GM23338 (cell line): ENCODE data around the gene ICE1. TPM values are rescaled to one million over a fixed set of nuclear protein-coding genes. Genes with fewer than 3 reads are reported as not detected.

Experiments
- ATAC-seq: fragments of 200-7000 bp; cut with Tn5 transposase; 3 replicates; pipeline ENCODE4 v1.9.1; 2020
- DNase-seq: peaks from one replicate; pipeline ENCODE4 v3.0.0-alpha.2; 2015; ENCODE audit warnings: low spot score
- H2AFZ ChIP-seq: fragments of 200-600 bp; sonication (generic); 2 replicates; pipeline ENCODE4 v1.8.0; 2016; ENCODE audit warnings: antibody characterized with exemption, mild to moderate bottlenecking, moderate library complexity
- H3F3A ChIP-seq: fragments of 200-600 bp; sonication (generic); replicated peaks from 2 replicates; pipeline ENCODE4 v1.8.0; 2017; ENCODE audit warnings: antibody characterized with exemption, mixed run types, low read depth
- H3K27ac ChIP-seq: fragments of 200-600 bp; sonication (generic); 2 replicates; pipeline ENCODE4 v1.6.1; 2016; ENCODE audit warnings: low read depth
- H3K27me3 ChIP-seq: fragments of 200-600 bp; sonication (generic); 2 replicates; pipeline ENCODE4 v1.8.0; 2016; ENCODE audit warnings: mild to moderate bottlenecking, mixed run types, moderate library complexity; ENCODE audit not compliant: insufficient read depth
- H3K36me3 ChIP-seq: fragments of 200-600 bp; sonication (generic); 2 replicates; pipeline ENCODE4 v1.8.0; 2016; ENCODE audit warnings: mild to moderate bottlenecking; ENCODE audit not compliant: insufficient read depth
- H3K4me1 ChIP-seq: fragments of 200-600 bp; sonication (generic); 2 replicates; pipeline ENCODE4 v1.8.0; 2016; ENCODE audit warnings: mild to moderate bottlenecking, moderate library complexity; ENCODE audit not compliant: insufficient read depth
- H3K4me2 ChIP-seq: fragments of 200-600 bp; sonication (generic); 2 replicates; pipeline ENCODE4 v1.7.1; 2017; ENCODE audit warnings: mixed run types
- H3K4me3 ChIP-seq: fragments of 200-600 bp; sonication (generic); 2 replicates; pipeline ENCODE4 v1.6.1; 2016; ENCODE audit warnings: mixed run types
- H3K79me2 ChIP-seq: fragments of 200-600 bp; sonication (generic); replicated peaks from 2 replicates; pipeline ENCODE4 v1.8.0; 2017; ENCODE audit warnings: mild to moderate bottlenecking; ENCODE audit not compliant: insufficient read depth
- H3K9me2 ChIP-seq: fragments of 200-600 bp; sonication (generic); 2 replicates; pipeline ENCODE4 v1.8.0; 2017; ENCODE audit not compliant: insufficient read depth
- H4K20me1 ChIP-seq: fragments of 200-600 bp; sonication (generic); replicated peaks from 2 replicates; pipeline ENCODE4 v1.8.0; 2017; ENCODE audit warnings: mild to moderate bottlenecking; ENCODE audit not compliant: insufficient read depth
- H3K27ac Mint-ChIP-seq: 2 replicates; pipeline ENCODE4 v1.8.0; 2020; ENCODE audit warnings: inconsistent platforms, mild to moderate bottlenecking, moderate library complexity, mixed read lengths
- H3K27me3 Mint-ChIP-seq: 3 replicates; pipeline ENCODE4 v1.8.0; 2022; ENCODE audit warnings: low read depth, mild to moderate bottlenecking, moderate library complexity, mixed read lengths, inconsistent platforms; ENCODE audit not compliant: insufficient read depth, poor library complexity
- H3K36me3 Mint-ChIP-seq: 3 replicates; pipeline ENCODE4 v1.8.0; 2021; ENCODE audit warnings: low read depth, mild to moderate bottlenecking, inconsistent platforms, moderate library complexity, mixed read lengths
- H3K4me1 Mint-ChIP-seq: 3 replicates; pipeline ENCODE4 v1.8.0; 2020; ENCODE audit warnings: mild to moderate bottlenecking, inconsistent platforms, mixed read lengths
- H3K4me3 Mint-ChIP-seq: 3 replicates; pipeline ENCODE4 v1.8.0; 2021; ENCODE audit warnings: moderate library complexity, mild to moderate bottlenecking, inconsistent platforms, mixed read lengths
- H3K9me3 Mint-ChIP-seq: 3 replicates; pipeline ENCODE4 v1.8.0; 2020; ENCODE audit warnings: moderate library complexity, mild to moderate bottlenecking, inconsistent platforms, mixed read lengths
- CREB1 ChIP-seq: fragments of 250-450 bp; sonication (Bioruptor Pico); IDR thresholded peaks from 2 replicates; pipeline ENCODE4 v1.5.0; 2020; ENCODE audit warnings: low read depth, mild to moderate bottlenecking, moderate library complexity
- CTCF ChIP-seq, 2 experiments: fragments of 200-600 bp in 1 of 2; sonication (generic) in 1 of 2; conservative IDR thresholded peaks; 2 replicates each; pipeline versions ENCODE4 v1.5.1 to v1.6.1; 2016 to 2017; ENCODE audit warnings: antibody characterized with exemption in 2 of 2, low read depth in 2 of 2, mild to moderate bottlenecking in 2 of 2, moderate library complexity in 1 of 2
- EZH2 ChIP-seq: fragments of 200-600 bp; sonication (generic); IDR thresholded peaks from one replicate; pipeline ENCODE4 v1.8.0; 2017; ENCODE audit warnings: antibody characterized with exemption, mild to moderate bottlenecking, low read depth; ENCODE audit not compliant: unreplicated experiment
- EZH2phosphoT487 ChIP-seq: fragments of 200-600 bp; sonication (generic); IDR thresholded peaks from one replicate; pipeline ENCODE4 v1.8.1; 2018; ENCODE audit warnings: antibody characterized with exemption; ENCODE audit not compliant: unreplicated experiment
- NANOG ChIP-seq: IDR thresholded peaks from 2 replicates; pipeline ENCODE4 v1.6.1; 2016; ENCODE audit warnings: antibody characterized with exemption, borderline replicate concordance
- STAT1 ChIP-seq: IDR thresholded peaks from one replicate; pipeline ENCODE4 v1.6.1; 2016; ENCODE audit warnings: antibody characterized with exemption; ENCODE audit not compliant: unreplicated experiment
- ZNF331 ChIP-seq: fragments of 250-450 bp; sonication (Bioruptor Pico); IDR thresholded peaks from 2 replicates; pipeline ENCODE4 v1.5.0; 2020; ENCODE audit warnings: low read depth, mild to moderate bottlenecking, moderate library complexity
- ZNF462 ChIP-seq: fragments of 250-450 bp; sonication (Bioruptor Pico); IDR thresholded peaks from 2 replicates; pipeline ENCODE4 v1.5.0; 2020; ENCODE audit warnings: mild to moderate bottlenecking, moderate library complexity
- polyA plus RNA-seq: library from polyadenylated mRNA; unstranded; fragments of >200 nt; fragmentation: Nextera tagmentation; extraction: Ambion mirVana; gene quantifications from 2 replicates; pipeline ENCODE4 v1.2.1, GENCODE V29; 2016
- total RNA-seq: library from RNA; depleted of rRNA; stranded (reverse); fragments of >200 nt; shearing (Covaris generic); gene quantifications from 2 replicates; pipeline ENCODE4 v1.2.3, GENCODE V29; 2014

ICE1 gene
- total and polyA plus RNA-seq, 2 experiments from 2014 or later: 59.5 to 65.1 TPM

DNA sequence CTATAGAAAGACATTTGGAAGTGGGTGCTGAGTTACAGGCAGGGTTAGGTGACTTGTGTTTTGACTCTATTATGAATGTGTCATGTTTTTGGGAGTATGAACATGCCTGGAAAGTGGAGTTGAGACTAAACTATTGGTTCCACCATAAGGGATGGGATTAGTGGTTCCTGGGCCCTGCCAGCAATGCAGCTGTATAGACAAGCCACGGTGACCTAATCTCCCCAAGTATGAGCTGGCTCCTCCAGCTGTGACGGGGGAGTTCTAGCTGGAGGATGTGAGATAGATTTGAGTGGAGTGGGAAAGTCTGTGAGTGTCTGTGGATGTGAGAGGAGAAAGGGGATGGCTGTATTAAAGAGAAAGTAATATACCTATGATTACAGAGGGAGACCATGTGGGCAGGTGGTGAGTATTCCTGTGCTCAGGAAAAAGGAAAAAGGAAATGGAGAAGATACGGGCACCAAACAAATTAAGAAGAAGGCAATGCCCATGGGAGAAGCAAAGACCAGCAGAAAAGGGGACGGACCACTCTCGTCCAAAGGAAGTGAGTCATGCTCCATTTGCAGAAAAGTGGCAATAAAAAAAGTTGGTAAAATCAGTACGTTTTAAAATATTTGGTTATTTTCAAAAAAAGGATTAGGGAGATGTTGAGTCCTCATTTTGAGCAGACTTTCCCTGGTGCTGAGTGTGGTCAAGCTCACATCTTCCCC is 48.3 kb upstream of the ICE1 start:
- DNase-seq (no peak), ATAC-seq (no peak)
- Histone ChIP-seq H3K4me2 (no peak overlapping the region), H3F3A (no peaks in the 10 kb centered on the region), H3K4me1 (no peaks in the 10 kb centered on the region; the same call in 1 of the 2 replicates), H2AFZ (no peak overlapping the region), H3K4me3 (no peak overlapping the region), H4K20me1 (no peaks in the 10 kb centered on the region), H3K36me3 (no peaks in the 10 kb centered on the region), H3K9me2 (peaks cover 25% of the 10 kb centered on the region), H3K27me3 (no peaks in the 10 kb centered on the region), H3K27ac (no peak overlapping the region), H3K79me2 (no peaks in the 10 kb centered on the region)
- Mint-ChIP-seq H3K4me3 (no peak overlapping the region), H3K27ac (no peak overlapping the region), H3K27me3 (peaks cover 6% of the 10 kb centered on the region), H3K9me3 (peaks cover 36% of the 10 kb centered on the region), H3K36me3 (peaks cover 24% of the 10 kb centered on the region), H3K4me1 (peaks cover 22% of the 10 kb centered on the region)
- no peak for TF ChIP-seq CREB1 (CRISPR knock-in tag)
- no peak for TF ChIP-seq STAT1
- no peak for TF ChIP-seq EZH2
- TF ChIP-seq ZNF331 (CRISPR knock-in tag): no peak
- TF ChIP-seq CTCF (conservative IDR thresholded peaks at IDR 0.05; ENCODE audit: low read depth in 2 of 2): no peak
- TF ChIP-seq EZH2phosphoT487: no peak
- TF ChIP-seq ZNF462 (CRISPR knock-in tag): no peak
- no peak for TF ChIP-seq NANOG
